Natural killer cell (primary cell): ENCODE data around the gene BLM. TPM values are rescaled to one million over a fixed set of nuclear protein-coding genes. Genes with fewer than 3 reads are reported as not detected.

Source experiments
- ATAC-seq, 3 donors: fragments of 150-1000 bp in 2 of 3; fragments of 200-7000 bp in 1 of 3; cut with Tn5 transposase; 1 replicate in 1 of 3; 2 replicates in 2 of 3; pipeline ENCODE4 v1.10.0; 2021; ENCODE audit warnings: mild to moderate bottlenecking in 2 of 3, moderate library complexity in 2 of 3
- DNase-seq, 2 donors: peaks; one replicate each; pipeline versions ENCODE4 v3.0.0 to v3.0.0-alpha.2; 2013 to 2021; ENCODE audit warnings: mixed read lengths in 1 of 2
- H3K27ac ChIP-seq: one replicate; pipeline ENCODE4 v1.5.1; 2013; ENCODE audit warnings: mild to moderate bottlenecking, low read length
- H3K27me3 ChIP-seq: one replicate; pipeline ENCODE4 v1.6.1; 2013; ENCODE audit warnings: low read length; ENCODE audit not compliant: control insufficient read depth, insufficient read depth
- H3K36me3 ChIP-seq: one replicate; pipeline ENCODE4 v1.6.1; 2013; ENCODE audit warnings: low read length; ENCODE audit not compliant: control insufficient read depth, insufficient read depth
- H3K4me1 ChIP-seq: one replicate; pipeline ENCODE4 v1.6.1; 2013; ENCODE audit warnings: low read length; ENCODE audit not compliant: control insufficient read depth, insufficient read depth
- H3K4me3 ChIP-seq: one replicate; pipeline ENCODE4 v1.5.1; 2013; ENCODE audit warnings: low read length
- H3K9me3 ChIP-seq: one replicate; pipeline ENCODE4 v1.6.1; 2013; ENCODE audit warnings: low read length; ENCODE audit not compliant: control insufficient read depth, insufficient read depth
- H3K27ac Mint-ChIP-seq, 2 donors: one replicate each; pipeline ENCODE4 v1.8.0; 2022; ENCODE audit warnings: mild to moderate bottlenecking in 2 of 2, mixed read lengths in 2 of 2, moderate library complexity in 1 of 2
- H3K27me3 Mint-ChIP-seq, 2 donors: one replicate each; pipeline ENCODE4 v1.8.0; 2022; ENCODE audit warnings: low read depth in 2 of 2, mixed read lengths in 2 of 2
- H3K36me3 Mint-ChIP-seq: one replicate; pipeline ENCODE4 v1.8.0; 2022; ENCODE audit warnings: mixed read lengths
- H3K4me1 Mint-ChIP-seq, 2 donors: one replicate each; pipeline ENCODE4 v1.8.0; 2022; ENCODE audit warnings: mixed read lengths in 2 of 2
- H3K4me3 Mint-ChIP-seq: one replicate; pipeline ENCODE4 v1.8.0; 2022; ENCODE audit warnings: mild to moderate bottlenecking, moderate library complexity, mixed read lengths
- H3K9me3 Mint-ChIP-seq, 2 donors: one replicate each; pipeline ENCODE4 v1.8.0; 2022; ENCODE audit warnings: mixed read lengths in 2 of 2
- CTCF ChIP-seq: fragments of 200-600 bp; IDR thresholded peaks from one replicate; pipeline ENCODE4 v1.8.0; 2022; ENCODE audit warnings: antibody characterized with exemption
- WGBS: methylation state at CpG from one replicate; pipeline ENCODE4 v1.1.7; 2013; ENCODE audit warnings: missing lambda C conversion rate; ENCODE audit not compliant: insufficient coverage; 5-methylcytosine and 5-hydroxymethylcytosine counted together
- intact Hi-C: fragments of 100-400 bp; cut with micrococcal nuclease; formaldehyde crosslinking; loops from one replicate; pipeline ENCODE4 v1.14.2; 2022
- total RNA-seq, 4 donors: library from RNA; stranded (reverse); fragments of 120-200 nt in 1 of 4; gene quantifications; one replicate each; pipeline versions ENCODE4 v1.2.3 to v1.2.4, GENCODE V29; 2013 to 2022

BLM gene
- total RNA-seq, 3 donors from 2014 or later (not counting 1 experiment from before 2014, with no cell fraction given), result 9.9 to 15.9 (median 14.1) TPM

- Histone ChIP-seq H3K4me1 (peaks cover 65% of the 10 kb centered on the region), H3K27me3 (no peaks in the 10 kb centered on the region), H3K36me3 (no peaks in the 10 kb centered on the region), H3K4me3 (no peak overlapping the region), H3K9me3 (no peaks in the 10 kb centered on the region), H3K27ac (peak overlapping the region; percentile 79)
- no peaks in the 10 kb centered on the region for H3K36me3 Mint-ChIP-seq
- no peaks in the 10 kb centered on the region for H3K27me3 Mint-ChIP-seq
- intact Hi-C loops, result loop anchor here (2.0 to 5.0 kb wide), 3 partner anchors 33 to 67 kb away; no protein-coding TSS in a partner anchor
- DNase-seq (peak in 1 of 2 donors; percentile 56), ATAC-seq (peak; percentile 72 to 80 (median 75))
- WGBS, result 19% methylated on average over 12 of the region's 12 CpGs
- peaks cover 54 to 61% of the 10 kb centered on the region in 2 donors for H3K4me1 Mint-ChIP-seq
- no peaks in the 10 kb centered on the region for H3K9me3 Mint-ChIP-seq
- peak overlapping the region; percentile 75 for H3K4me3 Mint-ChIP-seq
- TF ChIP-seq CTCF, result no peak
- peak overlapping the region; percentile 86 to 96 for H3K27ac Mint-ChIP-seq
These were observed 102.7 kb downstream of the BLM start for GRCh38 chr15:90819850-90820249.

GRCh38 chr15:90820481-90820880 lies 103.3 kb downstream of the BLM start:
- intact Hi-C loops, result no loop called here
- Histone ChIP-seq H3K36me3 (no peaks in the 10 kb centered on the region), H3K9me3 (no peaks in the 10 kb centered on the region), H3K27me3 (no peaks in the 10 kb centered on the region), H3K4me1 (peaks cover 59% of the 10 kb centered on the region), H3K4me3 (no peak overlapping the region), H3K27ac (peak overlapping the region; percentile 79)
- no peak for ATAC-seq
- Mint-ChIP-seq H3K27ac (peak overlapping the region; percentile 86 to 96), H3K9me3 (no peaks in the 10 kb centered on the region), H3K36me3 (no peaks in the 10 kb centered on the region), H3K27me3 (no peaks in the 10 kb centered on the region), H3K4me3 (no peak overlapping the region), H3K4me1 (peaks cover 47 to 55% of the 10 kb centered on the region in 2 donors)
- 91% methylated on average over 7 of the region's 7 CpGs for WGBS
- no peak for DNase-seq
- TF ChIP-seq CTCF, result no peak

GRCh38 chr15:90822204-90822955 lies 105.2 kb downstream of the BLM start:
- no peak for TF ChIP-seq CTCF
- no peak for DNase-seq
- 93% methylated on average over 8 of the region's 8 CpGs for WGBS
- no peak overlapping the region for H3K27ac Mint-ChIP-seq
- H3K4me1 ChIP-seq, result peaks cover 51% of the 10 kb centered on the region
- no peaks in the 10 kb centered on the region for H3K36me3 ChIP-seq
- no peak for ATAC-seq
- no peaks in the 10 kb centered on the region for H3K9me3 ChIP-seq
- intact Hi-C loops, result no loop called here
- no peak overlapping the region for H3K4me3 ChIP-seq
- H3K27me3 Mint-ChIP-seq, result no peaks in the 10 kb centered on the region
- peaks cover 41 to 43% of the 10 kb centered on the region in 2 donors for H3K4me1 Mint-ChIP-seq
- no peak overlapping the region for H3K4me3 Mint-ChIP-seq
- no peak overlapping the region for H3K27ac ChIP-seq
- no peaks in the 10 kb centered on the region for H3K36me3 Mint-ChIP-seq
- H3K27me3 ChIP-seq, result no peaks in the 10 kb centered on the region
- H3K9me3 Mint-ChIP-seq, result no peaks in the 10 kb centered on the region
